ENCODE results near the gene KCNN1.

KCNN1 gene

GRCh38 chr19:17947815-17948513, 18.9 kb upstream of the KCNN1 start:
- DNase-seq, result peak; percentile 99

- DNase-seq, result no peak
Measured at GRCh38 chr19:17948514-17948900, 18.4 kb upstream of the KCNN1 start.

- peak; percentile 68 for DNase-seq
Measured at GRCh38 chr19:17948931-17949930, 17.7 kb upstream of the KCNN1 start.

GRCh38 chr19:17949956-17950309, 17.0 kb upstream of the KCNN1 start:
- peak; percentile 72 for DNase-seq

- DNase-seq, result peak; percentile 75
Measured at GRCh38 chr19:17950310-17951156, 16.4 kb upstream of the KCNN1 start.

- peak; percentile 16 for DNase-seq
Measured at GRCh38 chr19:17951157-17951989, 15.5 kb upstream of the KCNN1 start.

GRCh38 chr19:17951990-17952976, 14.6 kb upstream of the KCNN1 start:
- DNase-seq, result peak; percentile 6

- DNase-seq, result no peak
Measured at GRCh38 chr19:17953316-17953801, 13.5 kb upstream of the KCNN1 start.

- no peak for DNase-seq
Measured at GRCh38 chr19:17953869-17954268, 13.0 kb upstream of the KCNN1 start.

GRCh38 chr19:17954401-17954800, 12.5 kb upstream of the KCNN1 start:
- no peak for DNase-seq

- no peak for DNase-seq
Measured at GRCh38 chr19:17957149-17957849, 9.6 kb upstream of the KCNN1 start.

- no peak for DNase-seq
Measured at GRCh38 chr19:17957885-17958284, 9.0 kb upstream of the KCNN1 start.

- no peak for DNase-seq
Measured at GRCh38 chr19:17963936-17964691, 2.8 kb upstream of the KCNN1 start.

GRCh38 chr19:17965370-17966128, 1.4 kb upstream of the KCNN1 start:
- DNase-seq, result no peak

GRCh38 chr19:17966129-17966483, 801 bp upstream of the KCNN1 start:
- DNase-seq, result no peak

- DNase-seq, result peak; percentile 48
Measured at GRCh38 chr19:17967257-17968051, 547 bp downstream of the KCNN1 start.

GRCh38 chr19:17968362-17968761, 1.5 kb downstream of the KCNN1 start:
- no peak for DNase-seq
